Neural cell (in vitro differentiated cells): Measurements from ENCODE around the gene PGK1.

Experiments used
- CTCF ChIP-seq: fragments of 450-650 bp; IDR thresholded peaks from 2 replicates; pipeline ENCODE4 v1.5.1; 2014; ENCODE audit warnings: antibody characterized with exemption, mild to moderate bottlenecking, moderate library complexity; ENCODE audit not compliant: poor library complexity, severe bottlenecking
- EZH2 ChIP-seq: fragments of 200-600, 300-800 bp; shearing (Covaris generic), sonication (generic); IDR thresholded peaks from 2 replicates; pipeline ENCODE4 v1.6.1; 2014; ENCODE audit warnings: antibody characterized with exemption, low read length, borderline replicate concordance, mild to moderate bottlenecking; ENCODE audit not compliant: insufficient read depth, poor library complexity, severe bottlenecking

- TF ChIP-seq CTCF (no peak), EZH2 (no peak)
These were observed 29.4 kb downstream of the PGK1 start for GRCh38 chrX:78133238-78133960.
